Measurements from ENCODE around the gene SBK1.
"Not testable (repeated sequence)": the region's sequence is repeated elsewhere in the genome, so short reads cannot be mapped to it uniquely, and the experiment has no call there.

Gene SBK1

DNA sequence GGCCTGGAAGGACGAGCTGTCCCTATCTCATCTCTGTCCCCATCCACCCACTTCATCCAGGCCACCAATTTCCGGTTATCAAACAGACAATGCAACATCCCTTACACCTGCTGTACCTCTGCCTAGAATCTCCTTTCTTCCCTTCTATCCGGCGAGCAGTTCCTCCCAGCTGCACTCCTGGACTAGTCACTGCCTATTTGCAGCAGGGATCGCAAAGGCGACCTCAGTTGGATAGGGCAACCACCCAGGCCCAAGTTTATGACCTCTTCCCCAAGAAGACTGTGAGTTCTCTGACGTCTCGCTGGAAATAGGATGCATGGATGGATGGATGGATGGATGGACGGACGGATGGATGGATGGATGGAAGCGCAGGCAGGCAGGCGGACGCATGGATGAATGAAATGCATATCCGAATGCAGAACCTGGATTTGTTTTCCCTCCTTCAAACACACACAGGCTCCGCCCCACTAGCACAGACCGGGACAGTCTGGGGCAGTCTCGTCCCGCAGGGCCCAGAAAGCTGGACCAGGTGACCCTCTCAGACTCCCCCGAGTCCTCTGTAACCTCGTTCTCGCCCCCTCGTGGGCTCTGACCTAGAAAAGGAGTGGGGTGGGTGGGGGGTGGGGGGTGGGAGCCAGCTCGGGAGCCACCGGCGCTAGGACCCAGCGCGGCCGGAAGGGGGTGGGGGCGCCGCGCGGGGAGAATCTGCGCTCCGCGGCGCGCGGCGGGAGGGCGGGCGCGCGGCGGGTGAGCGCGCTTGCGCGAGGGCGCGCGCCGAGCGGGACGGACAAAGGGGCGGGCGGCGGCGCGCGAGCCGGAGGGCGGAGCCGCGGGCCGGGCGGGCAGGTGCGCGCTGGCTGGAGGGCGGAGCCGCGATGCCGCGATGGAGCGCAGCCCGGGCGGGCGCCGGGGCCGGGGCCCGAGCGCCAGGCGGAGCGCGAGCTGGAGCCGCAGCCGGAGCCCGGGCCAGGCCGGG, at the start of gene SBK1:
TSS of gene SBK1 (plus strand) at position 875 of the 976 bp plus-strand sequence. CDS start 24,867 bp downstream, outside the sequence.
- peak; percentile 62 for DNase-seq

DNA sequence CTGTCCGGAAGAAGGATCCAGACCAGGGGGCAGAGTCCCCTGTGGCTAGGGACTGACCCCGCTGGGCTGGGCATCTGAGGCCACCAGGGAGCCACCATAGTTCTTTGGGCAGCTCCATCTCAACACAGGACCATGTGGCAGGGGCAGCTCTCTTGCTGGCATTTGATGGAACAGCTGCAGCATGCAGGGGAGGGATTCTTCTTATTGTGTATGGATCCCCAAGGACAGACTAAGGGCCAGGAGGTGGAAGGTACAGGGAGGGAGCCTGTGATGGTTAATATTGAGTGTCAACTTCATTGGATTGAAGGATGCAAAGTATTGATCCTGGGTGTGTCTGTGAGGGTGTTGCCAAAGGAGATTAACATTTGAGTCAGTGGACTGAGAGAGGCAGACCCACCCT, 42.8 kb upstream of the SBK1 start:
- DNase-seq = not testable (repeated sequence)

DNA sequence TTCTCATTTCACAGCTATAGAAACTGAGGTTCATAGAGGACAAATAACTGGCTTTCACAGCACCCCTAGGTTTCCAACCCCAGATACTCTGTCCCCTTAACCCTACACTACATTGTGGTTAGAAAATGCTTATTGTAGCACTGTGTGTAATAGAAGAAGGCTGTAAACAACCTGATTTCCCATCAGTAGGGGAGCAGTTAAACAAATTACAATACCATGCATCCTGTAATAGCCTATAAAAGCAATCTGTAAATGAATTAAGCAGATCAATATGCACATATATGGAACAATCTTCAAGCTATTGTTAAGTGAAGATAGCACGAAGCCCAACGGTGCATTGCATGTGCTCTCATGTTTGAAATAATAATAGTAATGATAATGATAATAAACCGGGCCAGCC, 41.3 kb upstream of the SBK1 start:
- DNase-seq = no peak

GRCh38 chr16:28254158-28254557, 38.2 kb upstream of the SBK1 start:
- DNase-seq = no peak

DNA sequence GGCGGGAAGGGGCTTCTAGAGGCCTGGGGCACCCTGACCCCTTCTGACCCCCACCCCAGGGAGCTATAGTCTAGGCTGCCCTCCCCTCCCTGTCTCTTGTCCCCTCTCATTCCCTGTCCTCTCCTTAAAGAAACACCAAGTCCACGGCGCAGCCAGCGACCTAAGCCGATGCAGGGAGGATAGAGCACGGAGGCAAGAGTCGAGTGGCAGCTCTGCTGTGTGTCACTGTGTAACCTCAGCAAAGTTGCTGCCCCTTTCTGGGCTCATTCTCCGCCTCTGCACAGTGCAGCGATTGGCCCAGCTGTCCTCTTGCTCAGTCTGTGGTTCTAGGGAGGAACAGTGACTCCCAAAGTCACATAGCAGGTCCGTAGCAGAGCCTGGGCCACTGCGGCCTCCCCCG, 36.5 kb upstream of the SBK1 start:
- DNase-seq = no peak

DNA sequence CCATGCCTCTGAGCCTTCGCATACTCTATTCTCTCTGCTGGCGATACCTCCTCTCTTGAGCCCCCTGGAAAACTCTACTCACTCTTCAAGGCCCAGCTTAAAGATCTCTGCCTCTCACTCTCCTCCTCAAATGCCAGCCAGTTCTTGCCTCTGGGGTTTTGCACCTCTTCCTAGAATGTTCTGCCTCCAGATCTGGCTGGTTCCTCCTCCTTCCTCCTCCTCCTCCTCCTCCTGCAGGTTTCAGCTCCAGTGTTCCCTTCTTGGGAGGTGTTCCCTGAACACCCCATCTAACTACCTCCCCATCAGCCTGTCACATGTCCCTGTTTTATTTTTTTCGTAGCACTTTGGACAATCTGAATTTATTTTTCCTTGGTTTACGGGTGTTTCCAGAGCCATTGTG, 35.1 kb upstream of the SBK1 start:
- DNase-seq = no peak

DNA sequence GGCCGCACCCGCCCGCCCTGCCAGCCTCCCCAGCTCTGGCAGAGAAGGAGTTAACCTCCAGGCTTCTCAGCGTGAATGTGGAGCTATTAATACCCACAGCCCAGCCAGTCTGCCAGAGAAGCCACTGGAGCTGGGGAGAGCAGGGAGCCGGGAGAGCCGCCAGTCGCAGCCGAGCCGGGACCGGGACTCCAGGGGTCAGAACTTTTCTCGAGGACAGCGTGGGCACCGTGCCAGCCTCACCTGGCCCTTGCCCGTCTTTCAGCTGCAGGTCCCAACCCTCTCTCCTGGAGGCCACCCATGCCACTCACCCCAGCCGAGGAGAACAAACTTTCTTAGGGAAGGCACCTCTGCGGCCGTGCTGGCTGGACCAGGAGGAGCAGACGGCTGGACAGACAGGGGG, 33.8 kb upstream of the SBK1 start:
- no peak for DNase-seq

GRCh38 chr16:28259091-28259780, 33.1 kb upstream of the SBK1 start:
- DNase-seq = no peak

DNA sequence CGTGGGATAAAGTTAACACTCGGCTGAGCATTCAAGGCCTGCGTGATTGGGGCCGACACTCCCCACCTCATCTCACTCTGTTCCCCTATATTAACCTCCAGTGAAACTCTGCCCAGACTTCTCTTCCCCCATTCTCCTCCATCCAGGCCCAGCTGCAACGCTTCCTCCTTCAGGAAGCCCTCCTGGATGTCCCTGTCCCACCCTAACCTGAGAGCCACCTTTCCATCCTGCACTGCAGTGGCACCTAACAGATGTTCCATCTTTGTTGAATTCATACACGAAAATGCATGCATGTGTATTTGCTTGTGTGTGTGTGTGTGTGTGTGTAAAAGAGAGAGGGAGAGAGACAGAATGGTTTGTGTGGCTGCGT, 32.6 kb upstream of the SBK1 start:
- no peak for DNase-seq

DNA sequence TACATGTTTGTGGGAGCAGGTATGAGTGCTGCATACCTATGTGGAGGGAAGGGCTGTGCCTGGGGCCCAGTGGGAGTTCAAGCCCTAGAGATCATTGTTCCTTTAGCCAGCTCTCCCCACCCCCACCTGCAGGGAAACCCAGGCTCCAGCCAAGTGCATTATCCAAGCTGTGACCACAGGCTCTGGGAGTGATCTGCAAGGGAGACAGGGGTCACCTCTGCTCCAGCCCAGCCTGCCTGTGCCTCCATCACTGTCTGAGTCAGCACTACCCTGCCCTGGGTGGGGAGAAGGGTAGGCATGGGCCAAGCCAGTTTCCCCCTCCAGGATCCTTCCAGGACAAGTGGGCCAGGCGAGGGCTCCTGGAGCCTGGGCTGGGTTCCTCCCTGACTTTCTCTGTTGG, 32.1 kb upstream of the SBK1 start:
- DNase-seq = no peak

- DNase-seq = no peak
Measured at GRCh38 chr16:28261942-28262341, 30.4 kb upstream of the SBK1 start.

DNA sequence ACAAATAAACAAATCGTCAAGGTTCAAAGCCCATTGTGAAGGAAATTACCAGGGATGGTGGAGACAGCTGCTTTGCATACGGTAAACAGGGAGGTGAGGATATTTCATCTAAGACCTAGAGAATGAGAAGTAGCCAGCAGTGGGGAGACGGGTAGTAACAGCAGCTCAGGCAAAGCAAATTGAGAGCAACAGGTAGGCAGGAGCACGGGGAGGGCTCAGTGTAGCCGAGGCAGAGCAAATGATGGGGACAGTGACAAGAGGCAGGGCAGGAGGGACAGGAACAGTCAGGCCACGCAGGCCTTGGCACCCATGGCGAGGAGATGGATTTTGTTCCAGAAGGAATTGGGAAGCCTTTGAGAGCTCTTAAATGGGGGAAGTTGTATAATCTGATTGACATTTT, 29.0 kb upstream of the SBK1 start:
- DNase-seq = no peak

DNA sequence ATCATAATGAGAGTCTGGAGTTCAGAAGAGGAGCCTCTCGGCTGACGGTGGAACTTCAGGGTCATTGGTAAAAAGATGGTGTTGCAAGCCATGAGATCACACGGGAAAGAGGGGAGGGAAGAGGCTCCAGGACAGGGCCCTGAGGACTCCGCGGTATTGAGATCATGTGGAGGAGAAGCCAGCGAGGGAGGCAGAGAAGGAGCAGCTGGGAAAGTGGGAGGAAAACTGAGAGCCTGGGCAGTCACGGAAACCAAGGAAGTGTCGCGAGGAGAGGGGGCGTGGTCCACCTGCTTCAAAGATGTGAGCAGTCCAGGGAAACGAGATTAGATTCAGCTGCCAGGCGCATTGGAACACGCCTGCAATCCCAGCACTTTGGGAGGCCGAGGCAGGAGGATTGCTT, 27.7 kb upstream of the SBK1 start:
- peak; percentile 6 for DNase-seq

DNA sequence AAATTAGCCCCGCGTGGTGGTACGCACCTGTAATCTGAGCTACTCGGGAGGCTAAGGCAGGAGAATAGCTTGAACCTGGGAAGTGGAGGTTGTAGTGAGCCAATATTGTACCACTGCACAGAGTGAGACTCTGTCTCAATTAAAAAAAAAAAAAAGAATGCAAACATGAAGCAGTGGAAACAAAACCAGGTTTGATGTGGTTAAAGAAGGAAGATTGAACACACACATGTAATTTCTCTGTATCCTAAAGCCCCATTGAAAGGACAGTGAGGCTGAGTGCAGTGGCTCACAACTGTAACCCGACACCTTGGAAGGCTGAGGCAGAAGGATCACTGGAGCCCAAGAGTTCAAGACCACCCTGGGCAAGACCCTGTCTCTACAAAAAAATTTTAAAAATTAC, 26.5 kb upstream of the SBK1 start:
- DNase-seq = no peak

- DNase-seq = no peak
Measured at GRCh38 chr16:28267356-28267755, 25.0 kb upstream of the SBK1 start.

GRCh38 chr16:28273511-28273910, 18.8 kb upstream of the SBK1 start:
- no peak for DNase-seq

DNA sequence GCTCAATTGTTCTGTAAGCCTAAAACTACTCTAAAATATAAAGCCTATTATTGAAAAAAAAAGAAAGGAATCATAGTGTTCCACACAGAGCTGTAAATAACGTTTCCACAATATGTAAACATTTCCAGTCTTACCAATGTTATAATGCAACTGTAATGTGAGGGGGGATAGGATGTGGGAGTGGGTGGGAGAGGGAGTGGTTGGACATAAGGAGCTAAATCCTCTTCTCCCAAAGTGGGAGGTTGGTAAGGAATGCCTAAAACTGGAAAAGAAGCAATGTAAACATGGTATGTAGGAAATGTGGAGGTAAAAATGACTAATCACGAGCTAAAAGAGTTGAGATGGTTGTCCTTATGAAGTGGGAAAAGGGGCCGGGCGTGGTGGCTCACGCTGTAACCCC, 17.6 kb upstream of the SBK1 start:
- no peak for DNase-seq

DNA sequence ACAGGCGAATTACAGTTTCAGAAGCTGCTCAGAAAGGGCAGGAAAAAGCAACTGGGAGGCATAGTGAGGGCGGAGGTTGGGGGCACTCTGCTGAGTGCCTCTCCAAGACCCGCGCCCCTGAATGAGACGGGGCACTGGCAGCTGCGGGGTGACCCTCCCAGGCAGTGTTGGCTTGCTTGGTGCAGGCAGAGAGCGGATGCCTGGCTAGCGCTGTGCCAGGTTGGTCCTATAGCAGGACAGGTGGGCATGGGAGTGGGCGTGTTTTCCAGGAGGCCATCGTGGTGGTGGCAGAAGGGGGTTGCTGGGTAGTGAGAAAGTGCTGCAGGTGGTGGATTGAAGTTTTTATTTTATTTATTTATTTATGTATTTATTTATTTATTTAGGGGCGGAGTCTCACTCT, 16.0 kb upstream of the SBK1 start:
- DNase-seq = no peak

- DNase-seq = peak; percentile 87
Measured at GRCh38 chr16:28277537-28278388, 14.6 kb upstream of the SBK1 start.

- DNase-seq = no peak
Measured at GRCh38 chr16:28279006-28279405, 13.3 kb upstream of the SBK1 start.

- no peak for DNase-seq
Measured at GRCh38 chr16:28280881-28281836, 11.2 kb upstream of the SBK1 start.

DNA sequence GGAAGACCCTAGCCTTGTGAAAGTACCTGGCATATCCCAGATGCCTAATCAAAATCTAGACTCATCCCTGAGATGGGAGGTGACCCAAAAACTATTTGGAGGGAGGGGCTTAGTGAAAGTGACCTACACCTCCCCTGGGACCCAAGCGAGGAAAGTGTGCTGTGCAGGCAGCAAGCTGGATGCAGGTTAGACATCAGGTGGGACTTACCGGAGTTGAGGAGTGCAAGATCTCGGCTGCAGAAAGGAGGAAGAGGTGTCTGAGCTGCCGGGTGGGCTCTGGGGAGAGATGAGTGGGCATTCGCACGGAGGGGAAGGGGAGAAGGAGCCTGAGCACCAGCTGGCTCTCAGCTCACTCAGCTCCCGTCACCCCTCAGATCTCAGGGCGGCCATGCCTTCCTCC, 10.3 kb upstream of the SBK1 start:
- no peak for DNase-seq

All from suppressor macrophage treated with lipopolysaccharide for 4 hours (primary cell).